ENCODE results near the gene IGSF9B.

- TF ChIP-seq POLR2A (IDR thresholded peaks at IDR 0.05) (no peak), CTCF (IDR thresholded peaks at IDR 0.05) (no peak), POLR2AphosphoS5 (IDR thresholded peaks at IDR 0.05; ENCODE audit: insufficient read depth in 1 of 2, low read depth in 1 of 2) (no peak)
Measured at GRCh38 chr11:133926466-133927246, 30.1 kb downstream of the IGSF9B start.

Measured in vagina (tissue), 2 donors.